ENCODE measurements around the gene CCNQ. TPM values are rescaled to one million over a fixed set of nuclear protein-coding genes. Genes with fewer than 3 reads are reported as not detected.

Gene CCNQ
- total RNA-seq, 1 donor from 2014 or later: 15.3 TPM

DNA sequence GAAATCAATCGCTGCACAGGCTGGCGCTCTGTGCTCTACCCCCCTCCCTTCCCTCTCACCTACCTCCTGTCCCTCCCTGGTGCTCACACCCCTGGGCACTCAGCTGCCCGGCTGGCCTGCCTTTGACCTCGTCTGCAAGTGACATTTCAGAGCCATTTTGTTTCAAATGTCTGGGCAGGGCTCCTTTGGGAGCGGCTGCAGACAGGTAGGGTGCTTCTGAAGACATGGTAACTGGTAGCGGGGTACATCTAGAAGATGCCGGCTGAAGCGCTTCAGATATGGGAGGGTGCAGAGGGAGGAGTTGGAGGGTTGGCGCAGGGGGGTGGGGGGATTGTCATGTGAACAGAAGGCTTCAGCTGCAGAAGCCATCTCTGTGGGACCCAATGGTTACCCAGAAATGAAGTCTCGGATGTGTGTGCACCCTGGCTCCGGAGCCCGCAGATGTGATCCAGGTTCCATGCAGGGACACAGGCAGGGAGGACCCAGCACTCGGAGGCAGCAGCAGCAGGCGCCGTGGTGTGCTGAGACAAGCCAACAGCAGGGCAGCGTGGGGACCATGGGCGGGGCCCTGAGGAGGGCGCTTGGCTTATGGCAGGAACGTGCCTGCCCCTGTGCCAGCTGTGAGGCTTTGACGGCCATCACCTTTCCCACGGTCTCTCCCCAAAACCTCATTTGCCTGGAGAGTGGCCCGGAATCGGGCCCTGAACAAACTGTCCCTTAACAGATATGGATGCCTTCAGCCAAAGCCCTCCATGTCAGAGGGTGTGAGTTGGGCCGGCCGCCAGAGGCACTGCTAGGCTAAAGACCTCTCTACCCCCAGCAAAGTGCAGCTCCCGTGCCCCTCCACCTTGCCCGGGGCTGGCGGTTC is 40.5 kb upstream of the CCNQ start:
- TF ChIP-seq, protein P1, sequence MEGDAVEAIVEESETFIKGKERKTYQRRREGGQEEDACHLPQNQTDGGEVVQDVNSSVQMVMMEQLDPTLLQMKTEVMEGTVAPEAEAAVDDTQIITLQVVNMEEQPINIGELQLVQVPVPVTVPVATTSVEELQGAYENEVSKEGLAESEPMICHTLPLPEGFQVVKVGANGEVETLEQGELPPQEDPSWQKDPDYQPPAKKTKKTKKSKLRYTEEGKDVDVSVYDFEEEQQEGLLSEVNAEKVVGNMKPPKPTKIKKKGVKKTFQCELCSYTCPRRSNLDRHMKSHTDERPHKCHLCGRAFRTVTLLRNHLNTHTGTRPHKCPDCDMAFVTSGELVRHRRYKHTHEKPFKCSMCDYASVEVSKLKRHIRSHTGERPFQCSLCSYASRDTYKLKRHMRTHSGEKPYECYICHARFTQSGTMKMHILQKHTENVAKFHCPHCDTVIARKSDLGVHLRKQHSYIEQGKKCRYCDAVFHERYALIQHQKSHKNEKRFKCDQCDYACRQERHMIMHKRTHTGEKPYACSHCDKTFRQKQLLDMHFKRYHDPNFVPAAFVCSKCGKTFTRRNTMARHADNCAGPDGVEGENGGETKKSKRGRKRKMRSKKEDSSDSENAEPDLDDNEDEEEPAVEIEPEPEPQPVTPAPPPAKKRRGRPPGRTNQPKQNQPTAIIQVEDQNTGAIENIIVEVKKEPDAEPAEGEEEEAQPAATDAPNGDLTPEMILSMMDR (IDR thresholded peaks at IDR 0.05; ENCODE audit: unreplicated experiment): no peak
- no peaks in the 10 kb centered on the region for H3K9me3 Mint-ChIP-seq (ENCODE audit: unreplicated experiment)

GRCh38 chrX:153638436-153639176 is 39.7 kb upstream of the CCNQ start:
- Mint-ChIP-seq H3K9me3 (ENCODE audit: unreplicated experiment) (no peaks in the 10 kb centered on the region), H3K4me3 (ENCODE audit: unreplicated experiment) (no peak overlapping the region), H3K4me1 (ENCODE audit: unreplicated experiment) (no peaks in the 10 kb centered on the region), H3K36me3 (ENCODE audit: low read depth, unreplicated experiment) (no peaks in the 10 kb centered on the region), H3K27ac (ENCODE audit: unreplicated experiment) (no peak overlapping the region), H3K27me3 (ENCODE audit: unreplicated experiment) (peaks cover 3% of the 10 kb centered on the region)
- TF ChIP-seq, protein P1 (IDR thresholded peaks at IDR 0.05; ENCODE audit: unreplicated experiment): no peak
- DNase-seq (ENCODE audit: low spot score): no peak

More for the DNA sequence above, 40.5 kb upstream of the CCNQ start:
- no peak overlapping the region for H3K27ac Mint-ChIP-seq (ENCODE audit: unreplicated experiment)
- no peak overlapping the region for H3K4me3 Mint-ChIP-seq (ENCODE audit: unreplicated experiment)
- no peaks in the 10 kb centered on the region for H3K4me1 Mint-ChIP-seq (ENCODE audit: unreplicated experiment)
- H3K36me3 Mint-ChIP-seq (ENCODE audit: low read depth, unreplicated experiment): no peaks in the 10 kb centered on the region
- DNase-seq (ENCODE audit: low spot score): no peak
- peaks cover 3% of the 10 kb centered on the region for H3K27me3 Mint-ChIP-seq (ENCODE audit: unreplicated experiment)

DNA sequence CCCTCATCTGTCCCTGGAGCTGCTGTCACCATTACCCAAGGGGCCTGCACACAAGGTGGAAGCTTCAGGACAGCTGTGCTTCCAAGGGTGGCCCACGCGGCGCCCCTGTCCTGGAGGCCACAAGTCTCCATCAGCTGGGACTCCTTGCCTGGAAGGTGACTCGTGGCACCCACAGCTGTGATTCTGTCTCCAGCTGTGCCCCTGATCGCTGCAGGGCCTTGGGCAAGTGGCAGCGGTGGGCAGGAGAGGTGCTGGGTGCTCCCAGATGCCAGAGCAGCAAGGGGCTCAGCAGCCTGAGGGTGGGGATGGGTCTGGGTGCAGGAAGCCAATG is 39.1 kb upstream of the CCNQ start:
- Mint-ChIP-seq H3K27ac (ENCODE audit: unreplicated experiment) (no peak overlapping the region), H3K27me3 (ENCODE audit: unreplicated experiment) (peaks cover 3% of the 10 kb centered on the region), H3K4me3 (ENCODE audit: unreplicated experiment) (no peak overlapping the region), H3K4me1 (ENCODE audit: unreplicated experiment) (no peaks in the 10 kb centered on the region), H3K36me3 (ENCODE audit: low read depth, unreplicated experiment) (no peaks in the 10 kb centered on the region), H3K9me3 (ENCODE audit: unreplicated experiment) (no peaks in the 10 kb centered on the region)
- TF ChIP-seq, protein P1 (IDR thresholded peaks at IDR 0.05; ENCODE audit: unreplicated experiment): no peak
- no peak for DNase-seq (ENCODE audit: low spot score)

DNA sequence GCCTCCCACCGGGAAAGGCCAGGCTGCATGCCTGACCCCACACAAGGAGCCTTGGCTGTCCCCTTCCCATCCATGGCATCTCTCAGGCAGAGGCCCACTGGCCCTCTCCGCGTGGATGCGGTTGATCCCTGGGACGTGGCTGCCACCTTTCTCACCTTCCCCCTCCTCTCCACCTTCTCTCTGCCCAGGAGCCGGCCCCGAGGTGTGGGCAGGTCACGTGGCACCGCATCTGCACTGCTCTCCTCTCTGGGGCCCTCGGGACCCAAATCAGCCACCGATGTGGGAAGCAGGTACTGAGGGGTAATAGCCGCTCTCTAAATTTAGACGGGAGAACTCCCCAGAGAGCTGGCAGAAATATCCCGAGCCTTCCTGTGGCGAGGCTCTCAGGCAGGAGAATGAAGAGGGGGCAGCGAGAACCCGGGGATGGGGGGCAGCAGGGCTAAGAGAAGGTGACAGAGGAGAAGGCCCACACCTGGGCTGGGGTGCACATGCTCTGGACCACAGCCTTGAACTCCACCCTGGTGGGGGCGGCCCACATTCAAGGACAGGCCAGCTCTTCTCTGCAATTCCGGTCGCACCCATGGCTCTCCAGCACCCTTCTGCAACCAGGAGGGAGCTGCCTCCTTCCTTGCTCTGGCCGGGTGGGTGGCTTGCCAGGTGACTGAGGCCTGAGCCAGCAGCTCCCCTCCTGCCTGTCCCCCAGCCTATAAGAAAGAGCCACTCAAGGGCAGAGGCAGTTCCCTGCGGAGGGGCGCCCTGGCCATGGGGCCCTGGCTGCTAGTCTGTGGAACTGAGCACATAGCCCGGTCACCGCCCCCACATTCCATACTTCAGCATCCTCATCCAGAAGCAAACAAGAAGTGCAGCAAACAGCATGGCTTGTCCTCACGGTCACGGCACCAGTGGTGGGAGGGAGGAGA is 38.4 kb upstream of the CCNQ start:
- DNase-seq (ENCODE audit: low spot score): no peak
- Mint-ChIP-seq H3K4me3 (ENCODE audit: unreplicated experiment) (no peak overlapping the region), H3K27ac (ENCODE audit: unreplicated experiment) (no peak overlapping the region), H3K4me1 (ENCODE audit: unreplicated experiment) (no peaks in the 10 kb centered on the region), H3K27me3 (ENCODE audit: unreplicated experiment) (no peaks in the 10 kb centered on the region), H3K9me3 (ENCODE audit: unreplicated experiment) (no peaks in the 10 kb centered on the region), H3K36me3 (ENCODE audit: low read depth, unreplicated experiment) (no peaks in the 10 kb centered on the region)
- TF ChIP-seq, protein P1 (IDR thresholded peaks at IDR 0.05; ENCODE audit: unreplicated experiment): no peak
